EH (cell line): ENCODE results near the gene LGR5.
"Not testable (repeated sequence)": the region's sequence is repeated elsewhere in the genome, so short reads cannot be mapped to it uniquely, and the experiment has no call there.

ENCODE experiments used
- DNase-seq: peaks from one replicate; pipeline ENCODE4 v3.0.0-alpha.2; 2015; ENCODE audit warnings: low read depth

The LGR5 gene

GRCh38 chr12:71552728-71553501 is 113.3 kb downstream of the LGR5 start:
- no peak for DNase-seq

- DNase-seq = no peak
Observed at GRCh38 chr12:71555191-71555590, 115.6 kb downstream of the LGR5 start.

DNA sequence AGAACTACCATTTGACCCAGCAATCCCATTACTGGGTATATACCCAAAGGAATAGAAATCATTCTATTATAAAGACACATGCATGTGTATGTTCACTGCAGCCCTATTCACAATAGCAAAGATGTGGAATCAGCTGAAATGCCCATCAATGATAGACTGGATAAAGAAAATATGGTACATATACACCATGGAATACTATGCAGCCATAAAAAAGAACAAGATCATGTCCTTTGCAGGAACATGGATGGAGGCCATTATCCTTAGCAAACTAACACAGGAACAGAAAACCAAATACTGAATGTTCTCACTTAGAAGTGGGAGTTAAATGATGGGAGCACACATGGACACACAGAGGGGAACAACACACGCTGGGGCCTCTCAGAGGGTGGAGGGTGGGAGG is 116.2 kb downstream of the LGR5 start:
- DNase-seq = not testable (repeated sequence)

- no peak for DNase-seq
Observed at GRCh38 chr12:71556448-71556847, 116.8 kb downstream of the LGR5 start.

GRCh38 chr12:71556875-71557274 is 117.3 kb downstream of the LGR5 start:
- DNase-seq = peak; percentile 97

DNA sequence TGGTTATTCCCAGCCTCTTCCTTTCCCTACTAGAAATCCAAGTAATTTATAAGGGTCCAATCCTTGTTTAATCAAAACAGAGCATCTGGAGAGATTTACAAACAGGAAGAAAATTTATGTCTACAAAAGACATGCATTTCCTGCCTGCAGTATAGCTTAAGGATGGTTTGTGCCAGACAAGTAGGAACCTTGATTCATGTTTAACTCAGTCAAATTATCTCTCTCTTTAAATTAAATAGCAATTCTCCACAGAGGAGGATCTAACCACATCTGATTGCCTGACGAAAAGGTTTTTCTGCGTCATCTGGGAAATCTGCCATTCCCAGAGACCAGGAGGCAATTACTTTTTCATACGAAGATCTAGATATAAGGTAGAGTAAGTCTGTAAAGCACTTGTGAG is 118.8 kb downstream of the LGR5 start:
- DNase-seq = peak; percentile 59

DNA sequence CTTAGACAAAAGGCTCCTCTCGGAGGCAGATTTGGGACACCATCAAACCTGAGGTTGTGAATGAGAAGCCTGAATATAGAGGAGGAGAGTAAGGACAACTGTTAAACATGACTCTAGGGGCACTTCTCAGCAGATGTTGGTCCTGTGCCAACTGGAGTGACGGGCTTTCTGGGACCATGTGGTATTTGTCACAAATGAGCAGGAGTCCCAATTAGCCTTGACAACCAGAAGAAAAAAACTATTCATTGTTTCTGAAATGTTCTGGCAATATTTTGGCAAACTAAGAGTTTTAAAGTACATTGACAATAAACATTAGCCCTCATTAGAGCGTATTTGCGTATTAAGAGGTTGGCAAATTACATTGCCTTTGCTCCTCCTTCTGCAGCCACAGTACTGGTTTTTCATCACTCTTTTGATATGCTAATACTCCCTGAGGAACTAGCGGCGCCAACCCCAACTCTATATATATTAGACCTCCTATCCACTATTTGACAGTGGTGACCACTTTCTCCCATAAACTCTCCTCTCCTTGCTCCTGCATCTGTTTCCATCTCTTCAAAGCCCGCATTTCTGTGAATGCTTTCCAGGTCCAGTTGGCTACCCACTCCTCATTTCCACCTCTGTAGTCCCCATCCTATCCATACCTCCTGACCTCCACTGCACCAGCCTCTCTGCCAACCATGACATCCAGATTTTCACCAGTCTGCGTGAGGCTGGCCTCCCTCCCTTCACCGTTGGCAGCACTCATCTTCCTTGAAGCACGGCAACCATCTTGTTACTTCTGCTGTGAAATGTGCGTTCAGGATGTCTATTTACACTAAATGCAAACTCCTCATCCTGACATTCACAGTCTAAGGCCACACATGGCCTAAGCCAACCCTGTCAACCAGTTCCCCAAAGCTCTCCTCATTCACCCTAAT is 123.3 kb downstream of the LGR5 start:
- no peak for DNase-seq

- DNase-seq = peak; percentile 46
Observed at GRCh38 chr12:71565535-71565934, 125.9 kb downstream of the LGR5 start.

DNA sequence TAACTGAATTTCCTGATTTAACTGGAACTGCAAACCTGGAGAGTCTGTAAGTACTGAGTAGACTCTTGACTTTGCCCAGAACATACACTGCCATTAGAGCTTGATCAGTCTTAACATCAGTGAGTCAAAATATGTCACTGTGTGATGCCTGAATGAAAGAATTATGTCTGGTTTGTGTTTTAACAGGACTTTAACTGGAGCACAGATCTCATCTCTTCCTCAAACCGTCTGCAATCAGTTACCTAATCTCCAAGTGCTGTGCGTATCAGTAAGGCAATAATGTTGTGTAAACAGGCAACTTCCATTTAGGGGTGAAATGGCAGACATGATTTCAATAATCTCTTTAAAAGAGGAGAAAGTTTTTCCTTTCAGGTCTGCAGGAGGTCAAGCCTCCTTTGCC is 127.1 kb downstream of the LGR5 start:
- DNase-seq = no peak

DNA sequence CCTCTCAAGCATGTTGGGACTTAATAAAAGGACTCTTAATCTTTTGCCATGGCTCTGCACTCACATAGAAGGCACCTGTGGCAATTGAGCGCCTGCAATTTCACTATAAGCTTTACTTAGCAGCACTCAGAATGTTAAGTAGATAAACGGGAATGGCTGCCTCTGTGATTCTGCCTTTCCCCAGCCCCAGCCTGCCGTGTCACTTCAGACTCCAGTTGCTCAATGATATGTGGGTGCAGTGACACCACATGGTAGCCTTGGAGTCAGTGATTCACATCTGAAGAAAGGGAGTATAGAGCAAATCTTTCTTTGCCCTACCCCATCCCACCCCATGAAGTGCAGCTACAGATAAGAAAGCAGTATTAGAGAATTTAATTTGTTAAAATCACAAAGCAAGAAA is 127.9 kb downstream of the LGR5 start:
- DNase-seq = no peak

DNA sequence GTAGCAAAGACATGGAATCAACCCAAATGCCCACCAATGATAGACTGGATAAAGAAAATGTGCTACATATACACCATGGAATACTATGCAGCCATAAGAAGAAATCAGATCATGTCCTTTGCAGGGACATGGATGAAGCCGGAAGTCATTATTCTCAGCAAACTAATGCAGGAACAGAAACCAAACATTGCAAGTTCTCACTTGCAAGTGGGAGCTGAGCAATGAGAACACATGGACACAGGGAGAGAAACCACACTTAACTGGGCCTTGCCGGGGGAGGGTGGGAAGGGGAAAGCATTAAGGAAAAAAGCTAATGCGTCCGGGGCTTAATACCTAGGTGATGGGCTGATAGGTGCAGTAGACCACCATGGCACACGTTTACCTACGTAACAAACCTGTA is 130.3 kb downstream of the LGR5 start:
- not testable (repeated sequence) for DNase-seq

DNA sequence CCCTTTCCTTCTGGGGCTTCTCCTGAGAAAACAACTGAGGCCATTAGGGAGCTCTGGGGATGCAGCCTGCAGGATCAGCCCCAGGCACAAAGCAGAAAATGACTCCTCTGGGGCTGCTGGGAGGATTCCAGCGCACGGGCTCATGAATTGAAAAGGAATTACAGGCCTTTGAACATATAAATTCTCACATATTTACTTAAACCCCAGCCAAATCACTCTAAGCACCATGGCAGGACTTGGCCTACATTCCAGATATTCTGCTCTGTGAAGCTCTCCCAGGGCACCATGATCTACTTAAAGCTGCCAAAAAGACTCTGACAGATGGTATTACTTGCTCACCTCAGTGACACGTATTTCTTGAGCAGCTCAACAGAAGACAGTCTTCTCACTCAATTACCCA is 136.9 kb downstream of the LGR5 start:
- peak; percentile 39 for DNase-seq

- no peak for DNase-seq
Observed at GRCh38 chr12:71578694-71579258, 139.2 kb downstream of the LGR5 start.

- no peak for DNase-seq
Observed at GRCh38 chr12:71581206-71581605, 141.6 kb downstream of the LGR5 start.

DNA sequence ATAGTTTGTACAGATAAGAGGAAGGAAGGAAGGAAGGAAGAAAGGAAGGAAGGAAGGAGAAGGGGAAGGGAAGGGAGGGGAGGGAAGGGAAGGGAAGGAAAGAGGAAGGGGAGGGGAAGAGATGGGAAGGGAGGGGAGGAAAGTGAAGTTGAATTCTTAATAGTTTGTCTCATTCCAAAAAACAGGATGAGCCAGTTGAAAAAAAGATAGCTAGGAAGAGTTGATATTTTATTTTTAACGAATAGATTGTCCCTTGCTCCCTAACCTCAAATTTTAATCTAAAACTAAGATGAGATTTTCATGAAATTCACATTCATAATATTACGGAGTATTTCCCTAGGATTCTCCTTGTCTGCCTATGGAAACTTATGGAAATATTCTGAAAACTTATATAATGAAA is 143.3 kb downstream of the LGR5 start:
- no peak for DNase-seq

DNA sequence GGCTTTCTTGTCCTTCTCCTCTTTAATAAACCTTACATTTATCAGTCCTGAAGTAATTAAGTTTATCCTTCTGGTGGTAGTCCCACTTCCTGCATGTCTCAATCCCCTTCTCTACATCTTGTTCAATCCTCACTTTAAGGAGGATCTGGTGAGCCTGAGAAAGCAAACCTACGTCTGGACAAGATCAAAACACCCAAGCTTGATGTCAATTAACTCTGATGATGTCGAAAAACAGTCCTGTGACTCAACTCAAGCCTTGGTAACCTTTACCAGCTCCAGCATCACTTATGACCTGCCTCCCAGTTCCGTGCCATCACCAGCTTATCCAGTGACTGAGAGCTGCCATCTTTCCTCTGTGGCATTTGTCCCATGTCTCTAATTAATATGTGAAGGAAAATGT is 144.8 kb downstream of the LGR5 start:
- DNase-seq = no peak

DNA sequence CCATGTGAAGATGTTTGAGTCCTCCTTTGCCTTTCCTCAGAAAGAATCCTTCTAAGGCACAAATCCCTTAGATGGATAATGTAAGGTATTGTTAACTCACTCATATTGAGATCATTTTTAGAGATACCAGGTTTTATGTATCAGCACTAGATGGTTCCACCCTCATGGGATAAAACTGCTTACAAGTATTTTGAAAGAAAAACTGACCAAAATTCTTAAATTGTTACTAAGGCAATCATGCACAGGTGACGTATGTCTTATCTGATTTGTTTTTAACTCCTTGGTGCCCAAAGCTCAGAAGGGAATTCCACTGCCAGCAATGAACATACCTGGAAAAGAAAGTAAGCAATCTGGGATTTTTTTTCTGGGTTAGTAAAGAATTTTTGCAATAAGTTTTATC is 145.6 kb downstream of the LGR5 start:
- no peak for DNase-seq

GRCh38 chr12:71587012-71587411 is 147.4 kb downstream of the LGR5 start:
- no peak for DNase-seq

- DNase-seq = peak; percentile 35
Observed at GRCh38 chr12:71589478-71589881, 149.9 kb downstream of the LGR5 start.

GRCh38 chr12:71591601-71592000 is 152.0 kb downstream of the LGR5 start:
- no peak for DNase-seq

- DNase-seq = no peak
Observed at GRCh38 chr12:71592841-71593240, 153.2 kb downstream of the LGR5 start.

DNA sequence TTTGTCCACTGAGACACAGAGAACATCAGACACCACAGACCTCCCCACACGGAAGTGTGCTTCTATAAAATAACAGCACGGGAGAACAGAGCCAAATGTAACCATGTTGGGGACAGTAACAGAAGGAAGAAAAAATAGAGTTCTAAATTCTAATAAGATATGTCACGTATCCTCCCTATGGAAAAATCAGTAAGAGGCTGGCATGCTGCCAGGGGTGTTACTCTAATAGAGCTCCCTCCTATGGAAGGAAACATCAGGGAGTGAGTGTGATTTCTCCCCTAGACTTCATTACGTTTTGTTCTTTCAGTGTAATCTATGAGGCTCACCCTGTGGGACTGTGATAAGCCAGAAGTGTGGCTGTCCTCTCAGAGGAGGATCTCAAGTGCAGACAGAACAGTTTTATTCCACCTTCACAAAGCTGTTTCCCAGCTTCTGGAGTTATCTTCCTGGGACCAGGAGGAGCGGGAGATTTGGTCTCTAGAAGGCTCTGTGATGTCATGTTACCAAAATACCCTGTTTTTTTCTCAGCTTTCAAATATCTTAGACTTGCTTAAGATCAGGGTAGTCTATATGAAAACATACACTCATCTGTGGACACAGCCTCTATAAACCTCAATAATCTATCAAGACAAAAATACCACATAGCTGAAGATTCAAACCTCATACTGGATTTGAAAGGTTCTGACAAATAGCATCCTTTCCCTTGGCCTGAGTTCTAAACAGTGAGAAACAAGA is 154.8 kb downstream of the LGR5 start:
- peak; percentile 18 for DNase-seq
